Measurements from ENCODE around the gene HSPH1.
A peak's percentile ranks its signal among the peaks of the same experiment; 100 is the strongest.

HSPH1 gene

DNA sequence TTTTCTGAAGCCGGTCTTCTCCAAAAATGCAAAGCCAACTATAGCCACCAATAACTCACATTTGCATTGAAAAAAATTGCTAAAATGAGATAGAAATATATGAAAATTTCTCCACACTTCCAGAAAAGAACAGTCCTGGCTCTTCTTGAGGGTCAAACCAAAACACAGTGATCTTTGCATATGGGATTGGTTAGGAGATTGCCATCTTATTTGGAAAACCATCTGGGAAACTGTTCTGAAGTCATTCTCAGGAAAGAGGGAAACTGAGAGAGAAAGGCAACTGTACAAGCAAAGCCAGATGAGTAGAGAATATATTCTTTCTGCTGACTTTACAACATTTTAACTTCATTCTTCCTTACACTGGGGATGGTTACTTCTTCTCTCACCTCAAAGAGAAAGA, 54.6 kb downstream of the HSPH1 start:
- no peak overlapping the region for H3K27ac ChIP-seq

DNA sequence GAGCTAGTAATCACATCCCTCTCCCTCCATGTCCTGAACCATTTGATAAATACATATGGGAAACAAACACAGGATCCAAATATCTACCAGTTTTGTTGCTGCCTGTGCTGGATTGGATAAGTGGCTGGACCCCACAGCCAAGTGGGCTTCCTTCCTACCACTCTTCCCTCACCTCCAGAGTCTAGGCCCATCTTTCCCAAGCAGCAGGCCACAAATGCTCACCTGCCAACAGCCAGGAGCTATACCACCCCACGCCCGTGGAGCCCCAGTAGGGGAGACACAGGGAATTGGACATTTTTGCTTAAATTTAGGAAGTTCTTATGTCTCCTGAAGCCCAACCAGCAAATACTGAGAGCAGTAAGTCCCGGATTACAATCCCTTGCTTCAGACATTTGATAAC, 55.8 kb downstream of the HSPH1 start:
- H3K36me3 ChIP-seq (replicated peaks): no peaks in the 10 kb centered on the region
- no peak for TF ChIP-seq CTCF (IDR thresholded peaks at IDR 0.05; ENCODE audit: low read depth, low read length, missing control alignments)
- DNase-seq: no peak
- H3K27me3 ChIP-seq (replicated peaks): no peaks in the 10 kb centered on the region
- no peak overlapping the region for H3K27ac ChIP-seq
- H3K4me3 ChIP-seq (ENCODE audit: low read depth, low read length): no peak overlapping the region
- in situ Hi-C loops (cut with HindIII; ENCODE audit: low pct_ligation_motif_present, low sequenced_read_pairs): no loop called here

More for the DNA sequence above, 54.6 kb downstream of the HSPH1 start:
- Histone ChIP-seq H3K4me3 (ENCODE audit: low read depth, low read length) (no peak overlapping the region), H3K36me3 (replicated peaks) (no peaks in the 10 kb centered on the region), H3K27me3 (replicated peaks) (no peaks in the 10 kb centered on the region)
- DNase-seq: no peak
- in situ Hi-C loops (cut with HindIII; ENCODE audit: low pct_ligation_motif_present, low sequenced_read_pairs): no loop called here
- no peak for TF ChIP-seq CTCF (IDR thresholded peaks at IDR 0.05; ENCODE audit: low read depth, low read length, missing control alignments)

- Histone ChIP-seq H3K27ac (no peak overlapping the region), H3K36me3 (replicated peaks) (no peaks in the 10 kb centered on the region), H3K4me3 (ENCODE audit: low read depth, low read length) (no peak overlapping the region), H3K27me3 (replicated peaks) (no peaks in the 10 kb centered on the region)
- DNase-seq: no peak
- in situ Hi-C loops (cut with HindIII; ENCODE audit: low pct_ligation_motif_present, low sequenced_read_pairs): no loop called here
- peak; percentile 7 for TF ChIP-seq CTCF (IDR thresholded peaks at IDR 0.05; ENCODE audit: low read depth, low read length, missing control alignments)
Observed at GRCh38 chr13:31105020-31105795, 56.5 kb downstream of the HSPH1 start.

- no peak for TF ChIP-seq CTCF (IDR thresholded peaks at IDR 0.05; ENCODE audit: low read depth, low read length, missing control alignments)
- in situ Hi-C loops (cut with HindIII; ENCODE audit: low pct_ligation_motif_present, low sequenced_read_pairs): no loop called here
- Histone ChIP-seq H3K27me3 (replicated peaks) (no peaks in the 10 kb centered on the region), H3K27ac (no peak overlapping the region), H3K36me3 (replicated peaks) (no peaks in the 10 kb centered on the region), H3K4me3 (ENCODE audit: low read depth, low read length) (no peak overlapping the region)
- no peak for DNase-seq
Observed at GRCh38 chr13:31102905-31103304, 58.8 kb downstream of the HSPH1 start.

GRCh38 chr13:31101472-31102170, 60.1 kb downstream of the HSPH1 start:
- Histone ChIP-seq H3K4me3 (ENCODE audit: low read depth, low read length) (no peak overlapping the region), H3K36me3 (replicated peaks) (no peaks in the 10 kb centered on the region), H3K27me3 (replicated peaks) (no peaks in the 10 kb centered on the region), H3K27ac (no peak overlapping the region)
- TF ChIP-seq CTCF (IDR thresholded peaks at IDR 0.05; ENCODE audit: low read depth, low read length, missing control alignments): no peak
- no peak for DNase-seq
- in situ Hi-C loops (cut with HindIII; ENCODE audit: low pct_ligation_motif_present, low sequenced_read_pairs): no loop called here
